Testis (tissue), 3 donors: ENCODE data around the gene ARHGEF11. TPM values are rescaled to one million over a fixed set of nuclear protein-coding genes. Genes with fewer than 3 reads are reported as not detected.

Experiments
- DNase-seq: peaks from one replicate; pipeline ENCODE4 v3.0.0-alpha.2; 2019
- H3K27ac ChIP-seq, 2 donors: fragments of 200-600 bp; sonication (generic); one replicate each; pipeline ENCODE4 v1.5.1; 2019
- H3K27me3 ChIP-seq: fragments of 200-600 bp; sonication (generic); one replicate; pipeline ENCODE4 v1.5.1; 2019
- H3K36me3 ChIP-seq: fragments of 200-600 bp; sonication (generic); one replicate; pipeline ENCODE4 v1.5.1; 2017; ENCODE audit warnings: low read depth; ENCODE audit errors: missing control alignments
- H3K4me1 ChIP-seq: fragments of 200-600 bp; sonication (generic); one replicate; pipeline ENCODE4 v1.5.1; 2019
- H3K4me3 ChIP-seq, 2 donors: fragments of 200-600 bp; sonication (generic); one replicate each; pipeline ENCODE4 v1.5.1; 2017 to 2019
- H3K9me3 ChIP-seq: fragments of 200-600 bp; sonication (generic); one replicate; pipeline ENCODE4 v1.5.1; 2017
- CTCF ChIP-seq, 3 experiments: fragments of 450-650 bp in 2 of 3; fragments of 200-600 bp in 1 of 3; sonication (generic) in 1 of 3; IDR thresholded peaks; one replicate each; pipeline ENCODE4 v1.5.1; 2016 to 2019; ENCODE audit warnings: antibody characterized with exemption in 3 of 3, mild to moderate bottlenecking in 2 of 3, moderate library complexity in 1 of 3
- POLR2A ChIP-seq: fragments of 450-650 bp; IDR thresholded peaks from one replicate; pipeline ENCODE4 v1.6.1; 2017; ENCODE audit warnings: antibody characterized with exemption, mild to moderate bottlenecking, moderate library complexity
- WGBS, 2 donors: methylation state at CpG; one replicate each; pipeline ENCODE4 v1.1.5; 2018; 5-methylcytosine and 5-hydroxymethylcytosine counted together
- intact Hi-C: fragments of 100-400 bp; cut with DNase I; formaldehyde crosslinking; loops from one replicate; pipeline ENCODE4 v1.15.1; 2023; ENCODE audit warnings: low total_unique reads
- polyA plus RNA-seq: library from polyadenylated mRNA; stranded (reverse); fragments of 350-450 nt; fragmentation: Illumina TruSeq; extraction: RNeasy Lipid Tissue Mini Kit (QIAGEN cat#74804); gene quantifications from one replicate; pipeline ENCODE4 v1.2.3, GENCODE V29; 2014; ENCODE audit warnings: low read depth, low replicate concordance; ENCODE audit not compliant: insufficient read depth
- total RNA-seq, 2 donors: library from RNA; depleted of rRNA; stranded (reverse); fragments of >200 nt; gene quantifications; one replicate each; pipeline ENCODE4 v1.2.3, GENCODE V29; 2016

The ARHGEF11 gene
- total and polyA plus RNA-seq, 3 donors from 2014 or later: 69.2 to 120 (median 113) TPM

DNA sequence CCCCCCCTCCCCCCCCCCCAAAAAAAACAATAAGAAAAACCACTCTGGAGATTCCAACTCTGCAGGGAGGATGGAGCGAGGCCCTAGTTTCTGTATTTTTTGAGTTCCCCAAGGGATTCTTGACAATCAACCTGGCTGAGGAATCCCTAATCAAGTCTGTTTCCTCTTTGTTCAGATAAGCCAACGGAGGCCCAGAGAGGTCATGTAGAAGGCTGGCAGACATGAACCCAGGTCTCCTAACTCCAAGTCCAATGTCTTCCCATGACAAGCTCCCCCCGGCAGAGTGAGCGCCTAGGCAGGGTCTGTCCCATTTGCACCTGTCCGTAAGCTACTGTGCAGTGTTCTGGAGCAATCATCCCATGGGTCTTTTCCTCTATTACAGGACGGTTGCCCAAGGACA, 85.6 kb downstream of the ARHGEF11 start:
- H3K36me3 ChIP-seq: no peaks in the 10 kb centered on the region
- no peak overlapping the region for H3K4me3 ChIP-seq
- H3K27me3 ChIP-seq: no peaks in the 10 kb centered on the region
- H3K9me3 ChIP-seq: no peaks in the 10 kb centered on the region
- intact Hi-C loops: no loop called here
- no peak overlapping the region for H3K27ac ChIP-seq
- WGBS, 2 donors: 84 to 88% methylated on average over 6 of the region's 6 CpGs
- no peak for DNase-seq
- H3K4me1 ChIP-seq: no peaks in the 10 kb centered on the region
- TF ChIP-seq POLR2A (no peak), CTCF (IDR thresholded peaks at IDR 0.05) (no peak)

- Histone ChIP-seq H3K27me3 (no peaks in the 10 kb centered on the region), H3K4me1 (no peaks in the 10 kb centered on the region), H3K9me3 (no peaks in the 10 kb centered on the region), H3K4me3 (no peak overlapping the region), H3K27ac (no peak overlapping the region), H3K36me3 (no peaks in the 10 kb centered on the region)
- DNase-seq: no peak
- WGBS, 2 donors: 90 to 93% methylated on average over 2 of the region's 2 CpGs
- intact Hi-C loops: no loop called here
- TF ChIP-seq POLR2A: no peak
- TF ChIP-seq CTCF (IDR thresholded peaks at IDR 0.05): no peak
These were observed 86.1 kb downstream of the ARHGEF11 start for GRCh38 chr1:156959414-156959813.

DNA sequence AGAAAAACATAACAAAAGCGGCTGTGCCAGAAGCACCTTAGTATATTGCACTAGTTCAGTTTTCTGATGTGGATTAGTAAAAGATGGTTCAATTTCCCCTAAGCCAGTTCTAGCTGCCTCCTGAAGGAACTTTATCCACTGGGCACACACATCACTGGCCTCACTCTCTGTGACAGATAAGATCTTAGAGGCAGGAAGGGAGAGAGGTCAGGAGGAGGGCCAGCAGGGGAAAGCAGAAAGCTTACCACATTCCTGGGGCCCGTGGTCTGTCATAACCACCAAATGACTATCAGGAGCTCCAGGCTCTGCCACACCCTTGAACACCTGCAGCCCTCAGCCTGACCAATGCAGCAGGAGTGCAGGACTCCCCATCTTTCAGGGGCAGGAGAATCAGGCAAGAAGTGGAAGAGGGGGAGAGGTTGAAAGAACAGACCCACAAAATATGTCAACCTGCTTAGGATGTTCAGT, 87.3 kb downstream of the ARHGEF11 start:
- H3K27ac ChIP-seq: no peak overlapping the region
- H3K4me1 ChIP-seq: no peaks in the 10 kb centered on the region
- no peak overlapping the region for H3K4me3 ChIP-seq
- H3K9me3 ChIP-seq: no peaks in the 10 kb centered on the region
- TF ChIP-seq POLR2A (no peak), CTCF (IDR thresholded peaks at IDR 0.05) (no peak)
- intact Hi-C loops: no loop called here
- DNase-seq: no peak
- WGBS, 2 donors: 67 to 75% methylated on average over 2 of the region's 2 CpGs
- H3K36me3 ChIP-seq: no peaks in the 10 kb centered on the region
- no peaks in the 10 kb centered on the region for H3K27me3 ChIP-seq

- no peaks in the 10 kb centered on the region for H3K27me3 ChIP-seq
- WGBS, 2 donors: 88 to 91% methylated on average over 3 of the region's 3 CpGs
- TF ChIP-seq CTCF (IDR thresholded peaks at IDR 0.05) (no peak), POLR2A (no peak)
- intact Hi-C loops: no loop called here
- H3K27ac ChIP-seq: no peak overlapping the region
- H3K4me1 ChIP-seq: no peaks in the 10 kb centered on the region
- no peaks in the 10 kb centered on the region for H3K9me3 ChIP-seq
- no peak overlapping the region for H3K4me3 ChIP-seq
- no peak for DNase-seq
- no peaks in the 10 kb centered on the region for H3K36me3 ChIP-seq
These were observed 87.9 kb downstream of the ARHGEF11 start for GRCh38 chr1:156957634-156958033.

DNA sequence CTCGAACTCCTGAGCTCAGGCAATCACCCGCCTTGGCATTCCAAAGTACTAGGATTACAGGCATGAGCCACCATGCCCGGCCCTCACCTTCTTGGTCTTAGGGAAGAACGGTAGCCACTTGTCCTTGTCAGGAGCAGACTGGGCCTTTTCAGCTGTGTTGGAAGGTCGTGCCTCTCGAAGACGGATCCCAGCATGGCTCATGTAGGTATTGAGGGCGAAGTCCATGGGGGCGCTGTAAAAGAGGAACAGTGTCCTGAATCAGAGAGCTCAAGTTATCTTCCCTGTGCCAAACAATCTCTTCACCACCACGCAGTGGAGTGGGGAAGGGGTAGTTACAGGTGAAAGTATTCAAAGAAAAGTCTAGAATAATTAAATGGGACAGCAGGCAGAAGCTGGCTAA, 89.2 kb downstream of the ARHGEF11 start:
- H3K36me3 ChIP-seq: no peaks in the 10 kb centered on the region
- no peak for DNase-seq

More for the DNA sequence above, 89.2 kb downstream of the ARHGEF11 start:
- TF ChIP-seq POLR2A (no peak), CTCF (IDR thresholded peaks at IDR 0.05) (no peak)
- Histone ChIP-seq H3K27ac (no peak overlapping the region), H3K4me3 (no peak overlapping the region), H3K27me3 (no peaks in the 10 kb centered on the region), H3K4me1 (no peaks in the 10 kb centered on the region), H3K9me3 (no peaks in the 10 kb centered on the region)
- 90 to 96% methylated on average over 10 of the region's 10 CpGs for WGBS, 2 donors
- intact Hi-C loops: no loop called here
